Activated CD4-positive, alpha-beta T cell treated with anti-CD3 and anti-CD28 coated beads for 1 hour (primary cell): Measurements from ENCODE around the gene EP400.
"Not testable (repeated sequence)": the region's sequence is repeated elsewhere in the genome, so short reads cannot be mapped to it uniquely, and the experiment has no call there.

Experiments used
- DNase-seq: peaks from one replicate; pipeline ENCODE4 v3.0.0-alpha.2; 2020

The EP400 gene

DNA sequence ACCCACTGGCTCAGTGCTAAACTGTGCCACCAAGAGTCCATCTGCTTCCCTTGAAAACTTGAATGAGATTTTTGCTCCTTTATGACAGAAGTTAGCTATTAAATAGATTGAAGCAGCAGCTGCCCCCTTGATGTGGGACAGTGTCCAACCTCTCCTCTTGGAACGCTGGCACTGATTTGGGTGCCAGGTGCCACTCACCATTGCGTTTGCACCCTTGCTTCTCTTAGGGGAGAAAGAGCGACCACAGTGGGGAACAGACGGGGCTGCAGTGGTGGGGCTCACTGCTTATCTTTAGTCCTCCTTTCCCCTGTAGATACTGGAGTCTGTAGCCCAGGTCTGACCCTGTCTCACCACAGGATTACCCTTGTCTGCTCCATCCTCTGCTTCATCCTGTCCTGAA is 9.4 kb downstream of the EP400 start:
- no peak for DNase-seq

GRCh38 chr12:131959641-131960589 is 10.2 kb downstream of the EP400 start:
- no peak for DNase-seq

GRCh38 chr12:131960590-131961325 is 11.0 kb downstream of the EP400 start:
- not testable (repeated sequence) for DNase-seq

DNA sequence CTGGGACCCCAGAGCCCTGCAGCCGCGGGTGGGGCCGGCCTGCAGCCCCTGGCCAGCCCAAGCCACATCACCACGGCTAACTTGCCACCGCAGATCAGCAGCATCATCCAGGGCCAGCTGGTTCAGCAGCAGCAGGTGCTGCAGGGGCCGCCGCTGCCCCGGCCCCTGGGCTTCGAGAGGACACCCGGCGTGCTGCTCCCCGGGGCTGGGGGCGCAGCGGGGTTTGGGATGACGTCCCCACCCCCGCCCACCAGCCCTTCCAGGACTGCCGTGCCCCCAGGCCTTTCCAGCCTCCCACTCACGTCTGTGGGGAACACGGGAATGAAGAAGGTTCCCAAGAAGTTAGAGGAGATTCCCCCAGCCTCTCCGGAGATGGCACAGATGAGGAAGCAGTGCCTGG is 11.6 kb downstream of the EP400 start:
- DNase-seq: not testable (repeated sequence)

- no peak for DNase-seq
Measured at GRCh38 chr12:131962069-131962468, 12.3 kb downstream of the EP400 start.

DNA sequence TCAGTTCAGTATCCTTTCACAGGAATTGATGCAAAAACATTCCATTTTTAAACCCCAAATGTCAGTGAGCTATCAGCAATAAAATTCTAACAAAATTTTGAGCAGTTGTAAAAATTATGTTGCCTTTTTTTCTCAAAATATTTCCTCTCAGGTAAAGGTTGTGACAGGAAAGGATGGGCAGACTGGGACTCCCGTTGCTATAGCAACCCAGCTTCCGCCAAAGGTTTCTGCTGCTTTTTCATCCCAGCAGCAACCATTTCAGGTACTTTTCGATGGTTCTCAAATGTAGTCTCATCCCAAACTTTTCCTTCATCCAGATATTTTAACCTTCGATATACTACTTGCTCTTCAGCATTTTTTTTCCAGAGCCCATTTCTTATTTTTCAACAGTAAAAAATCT is 13.6 kb downstream of the EP400 start:
- DNase-seq: no peak

DNA sequence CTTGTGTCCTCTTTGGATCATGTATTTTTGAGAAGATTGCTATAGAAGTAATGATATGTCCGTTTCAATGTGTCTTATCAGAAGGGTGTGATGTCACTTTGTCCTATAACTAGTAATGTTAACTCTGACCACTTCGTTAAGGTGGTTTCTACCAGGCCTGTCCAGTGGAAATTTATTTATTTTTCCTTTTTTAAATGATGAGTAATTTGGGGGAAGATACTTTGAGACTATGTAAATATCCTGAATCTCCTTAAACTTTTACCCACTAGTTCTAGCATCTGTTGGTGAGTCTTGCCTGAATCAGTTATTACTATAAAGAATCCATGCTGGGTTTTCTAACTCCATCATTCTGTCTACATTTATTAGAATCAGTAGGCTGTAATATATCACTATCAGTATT is 15.3 kb downstream of the EP400 start:
- no peak for DNase-seq

DNA sequence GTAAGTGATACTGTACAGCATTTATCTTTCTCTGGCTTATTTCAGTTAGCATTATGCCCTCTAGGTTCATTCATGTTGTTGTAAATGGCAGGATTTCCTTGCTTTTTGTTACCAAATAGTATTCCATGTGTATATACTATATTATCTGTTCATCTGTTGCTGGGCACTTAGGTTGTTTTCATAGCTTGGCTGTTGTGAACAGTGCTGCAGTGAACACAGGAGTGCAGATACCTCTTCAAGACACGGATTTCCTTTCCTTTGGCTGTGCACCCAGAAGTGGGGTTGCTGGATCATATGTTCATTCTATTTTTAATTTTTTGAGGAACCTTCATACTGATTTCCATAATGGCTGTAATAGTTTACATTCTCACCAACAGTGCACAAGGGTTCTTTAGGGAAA is 21.5 kb downstream of the EP400 start:
- no peak for DNase-seq

DNA sequence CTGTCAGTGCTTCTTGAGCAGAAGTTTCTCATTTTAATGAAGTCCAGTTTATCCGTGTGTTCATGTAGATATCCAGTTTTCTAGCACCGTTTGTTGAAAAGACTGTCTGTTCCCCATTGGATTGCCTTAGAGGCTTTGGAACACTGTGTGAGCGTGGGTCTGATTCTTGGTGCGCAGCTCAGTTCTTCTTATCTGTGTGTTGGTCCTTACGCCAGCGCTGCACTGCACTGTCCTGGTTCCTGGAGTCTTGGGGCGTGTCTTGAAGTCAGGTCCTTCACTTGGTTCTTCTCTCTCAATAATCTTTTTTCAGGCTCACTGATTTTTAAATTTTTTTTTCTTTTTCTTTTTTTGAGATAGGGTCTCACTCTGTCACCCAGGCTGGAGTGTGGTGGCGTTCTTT is 25.5 kb downstream of the EP400 start:
- no peak for DNase-seq

GRCh38 chr12:131979606-131980005 is 29.9 kb downstream of the EP400 start:
- DNase-seq: no peak

DNA sequence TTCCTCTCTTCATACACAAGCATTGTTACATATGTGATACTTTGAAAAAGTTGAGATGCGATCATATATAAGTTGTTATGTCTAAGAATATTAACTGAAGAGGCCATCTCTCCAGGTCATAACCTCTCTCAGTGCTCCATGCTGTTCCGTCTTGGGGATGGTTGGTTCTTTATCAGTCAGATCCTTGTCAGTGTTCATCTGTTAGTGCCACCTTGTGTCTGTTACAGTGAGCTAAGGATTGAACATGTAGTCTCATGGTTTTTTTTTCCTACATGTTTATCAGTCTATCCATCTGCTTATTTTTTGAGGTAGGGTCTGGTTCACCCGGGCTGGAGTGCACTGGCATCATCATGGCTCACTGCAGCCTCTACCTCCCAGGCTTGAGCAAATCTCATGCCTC is 30.5 kb downstream of the EP400 start:
- DNase-seq: no peak

DNA sequence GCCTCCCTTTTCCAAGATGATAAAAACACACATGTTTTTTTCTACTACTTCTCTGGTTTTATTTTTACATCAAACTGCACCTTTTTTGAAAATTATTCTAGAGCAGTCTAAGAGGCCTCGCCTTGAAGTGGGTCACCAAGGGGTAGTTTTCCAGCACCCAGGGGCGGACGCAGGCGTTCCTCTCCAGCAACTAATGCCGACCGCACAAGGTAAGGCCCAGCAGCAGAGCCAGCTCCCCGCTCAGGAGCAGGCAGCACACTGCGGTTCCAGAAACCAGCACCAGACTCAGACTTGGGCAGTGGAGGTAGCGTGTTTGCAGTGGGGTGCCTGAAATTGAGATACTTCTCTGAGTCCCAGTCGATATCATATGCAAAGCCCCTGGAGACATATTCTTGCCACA is 31.6 kb downstream of the EP400 start:
- DNase-seq: no peak

DNA sequence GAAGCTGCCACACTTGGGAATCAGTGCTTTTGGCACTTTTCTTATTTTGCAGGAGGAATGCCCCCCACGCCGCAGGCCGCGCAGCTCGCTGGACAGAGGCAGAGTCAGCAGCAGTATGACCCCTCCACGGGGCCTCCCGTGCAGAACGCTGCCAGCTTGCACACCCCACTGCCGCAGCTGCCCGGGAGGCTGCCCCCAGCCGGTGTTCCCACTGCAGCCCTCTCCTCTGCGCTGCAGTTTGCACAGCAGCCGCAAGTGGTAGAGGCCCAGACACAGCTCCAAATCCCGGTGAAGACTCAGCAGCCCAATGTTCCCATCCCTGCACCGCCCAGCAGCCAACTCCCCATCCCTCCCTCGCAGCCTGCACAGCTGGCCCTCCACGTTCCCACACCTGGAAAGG is 32.3 kb downstream of the EP400 start:
- DNase-seq: no peak

- DNase-seq: no peak
Measured at GRCh38 chr12:131983026-131983425, 33.3 kb downstream of the EP400 start.

- DNase-seq: no peak
Measured at GRCh38 chr12:131983554-131983953, 33.8 kb downstream of the EP400 start.

- no peak for DNase-seq
Measured at GRCh38 chr12:131984334-131984733, 34.6 kb downstream of the EP400 start.

DNA sequence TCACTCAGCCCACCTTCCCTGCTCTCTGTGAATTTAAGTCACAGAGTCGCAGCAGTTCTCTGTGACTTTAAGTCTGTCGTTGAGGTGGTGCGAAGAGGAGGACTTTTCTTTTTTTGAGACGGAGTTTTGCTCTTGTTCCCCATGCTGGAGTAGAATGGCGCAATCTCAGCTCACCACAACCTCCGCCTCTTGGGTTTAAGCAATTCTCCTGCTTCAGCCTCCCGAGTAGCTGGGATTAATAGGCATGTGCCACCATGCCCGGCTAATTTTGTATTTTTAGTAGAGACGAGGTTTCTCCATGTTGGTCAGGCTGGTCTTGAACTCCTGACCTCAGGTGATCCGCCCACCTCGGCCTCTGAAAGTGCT is 35.8 kb downstream of the EP400 start:
- not testable (repeated sequence) for DNase-seq

GRCh38 chr12:131986361-131986760 is 36.6 kb downstream of the EP400 start:
- DNase-seq: no peak

DNA sequence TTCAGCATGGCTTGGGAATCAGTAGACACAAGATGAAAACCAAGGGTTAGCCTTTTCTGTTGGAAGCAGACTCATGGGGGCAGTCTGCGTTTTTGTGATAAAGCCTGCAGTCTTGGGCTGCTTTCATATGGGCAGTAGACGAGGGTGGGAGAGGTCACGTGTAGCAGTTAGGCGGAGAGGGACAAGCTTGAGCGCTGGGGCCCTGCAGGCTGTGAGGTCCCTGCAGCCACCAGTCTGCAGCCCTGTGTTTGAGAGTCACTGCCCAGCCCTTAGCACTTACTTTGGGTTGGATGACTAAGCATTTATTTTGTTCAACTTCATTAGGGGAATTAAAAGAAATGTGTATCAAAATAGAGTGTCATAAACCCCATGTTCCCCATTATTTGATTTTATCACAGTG is 37.2 kb downstream of the EP400 start:
- DNase-seq: no peak

GRCh38 chr12:131987552-131987951 is 37.8 kb downstream of the EP400 start:
- no peak for DNase-seq

- DNase-seq: no peak
Measured at GRCh38 chr12:131988054-131988796, 38.5 kb downstream of the EP400 start.

- DNase-seq: no peak
Measured at GRCh38 chr12:131989021-131989420, 39.3 kb downstream of the EP400 start.
